WTC11 (cell line): Measurements from ENCODE around the gene GPR101. TPM values are rescaled to one million over a fixed set of nuclear protein-coding genes. Genes with fewer than 3 reads are reported as not detected.

Experiments
- ATAC-seq: fragments of 200-7000 bp; cut with Tn5 transposase; 2 replicates; pipeline ENCODE4 v1.10.0; 2021; ENCODE audit warnings: mild to moderate bottlenecking, moderate library complexity
- CTCF ChIA-PET: fragments of 300-600 bp; sonication (Branson Sonifier 250); formaldehyde crosslinking; loops from one replicate; lab custom pipeline; 2021; ENCODE audit warnings: antibody characterized with exemption; lab: Charles Lee
- POLR2A ChIA-PET: fragments of 350-600 bp; sonication (Branson Sonifier 250); formaldehyde crosslinking; loops from one replicate; lab custom pipeline; 2021; ENCODE audit warnings: antibody characterized with exemption; lab: Charles Lee
- DNase-seq: peaks from one replicate; pipeline ENCODE4 v3.0.0; 2021; ENCODE audit warnings: low spot score
- H3K27ac Mint-ChIP-seq: 2 replicates; pipeline ENCODE4 v1.8.0; 2021; ENCODE audit warnings: mixed read lengths
- H3K27me3 Mint-ChIP-seq: 2 replicates; pipeline ENCODE4 v1.8.0; 2021; ENCODE audit warnings: low read depth, mild to moderate bottlenecking, moderate library complexity, mixed read lengths
- H3K36me3 Mint-ChIP-seq: 2 replicates; pipeline ENCODE4 v1.8.0; 2021; ENCODE audit warnings: mixed read lengths
- H3K4me1 Mint-ChIP-seq: 2 replicates; pipeline ENCODE4 v1.8.0; 2022; ENCODE audit warnings: mixed read lengths
- H3K4me3 Mint-ChIP-seq: 2 replicates; pipeline ENCODE4 v1.8.0; 2021; ENCODE audit warnings: mild to moderate bottlenecking, moderate library complexity, mixed read lengths
- H3K9me3 Mint-ChIP-seq: 2 replicates; pipeline ENCODE4 v1.8.0; 2021; ENCODE audit warnings: mixed read lengths
- ATF1 ChIP-seq: sonication (generic); formaldehyde crosslinking; IDR thresholded peaks from 2 replicates; pipeline ENCODE4 v1.8.1; 2023; ENCODE audit warnings: mild to moderate bottlenecking, moderate library complexity, missing genetic modification reagents
- FOXP1 ChIP-seq: sonication (generic); formaldehyde crosslinking; IDR thresholded peaks from 2 replicates; pipeline ENCODE4 v1.8.0; 2022; ENCODE audit warnings: missing genetic modification reagents, mild to moderate bottlenecking, moderate library complexity, borderline replicate concordance
- GRHL2 ChIP-seq: fragments of 250-450 bp; sonication (Bioruptor Pico); IDR thresholded peaks from 2 replicates; pipeline ENCODE4 v1.8.0; 2022; ENCODE audit warnings: mild to moderate bottlenecking, moderate library complexity; ENCODE audit not compliant: insufficient replicate concordance, severe bottlenecking
- GTF2I ChIP-seq: fragments of 250-450 bp; sonication (Bioruptor Pico); conservative IDR thresholded peaks from 2 replicates; pipeline ENCODE4 v1.4.0; 2021; ENCODE audit warnings: mild to moderate bottlenecking
- JUN ChIP-seq: sonication (generic); formaldehyde crosslinking; IDR thresholded peaks from 2 replicates; pipeline ENCODE4 v1.8.0; 2023; ENCODE audit warnings: mild to moderate bottlenecking, missing genetic modification reagents
- KAT7 ChIP-seq: sonication (generic); formaldehyde crosslinking; IDR thresholded peaks from 2 replicates; pipeline ENCODE4 v1.8.1; 2023; ENCODE audit warnings: missing genetic modification reagents, mild to moderate bottlenecking, borderline replicate concordance
- NR1H2 ChIP-seq: sonication (generic); formaldehyde crosslinking; IDR thresholded peaks from 2 replicates; pipeline ENCODE4 v1.9.0; 2021; ENCODE audit warnings: mild to moderate bottlenecking, moderate library complexity, missing genetic modification reagents
- ZNF219 ChIP-seq: sonication (generic); formaldehyde crosslinking; IDR thresholded peaks from 2 replicates; pipeline ENCODE4 v1.8.0; 2023; ENCODE audit warnings: missing genetic modification reagents, mild to moderate bottlenecking, borderline replicate concordance
- total RNA-seq: library from RNA; stranded (reverse); gene quantifications from 3 replicates; pipeline ENCODE4 v1.2.3, GENCODE V29; 2021
- TF ChIP-seq, protein P1 (sequence below): fragments of 250-450 bp; sonication (Bioruptor Pico); IDR thresholded peaks from 2 replicates; pipeline ENCODE4 v1.9.0; 2021; ENCODE audit warnings: mild to moderate bottlenecking, borderline replicate concordance
- TF ChIP-seq, protein P2 (sequence below): sonication (generic); formaldehyde crosslinking; IDR thresholded peaks from 2 replicates; pipeline ENCODE4 v1.8.1; 2022; ENCODE audit warnings: mild to moderate bottlenecking, missing genetic modification reagents, moderate library complexity, borderline replicate concordance
- TF ChIP-seq, protein P3 (sequence below): sonication (generic); formaldehyde crosslinking; IDR thresholded peaks from 2 replicates; pipeline ENCODE4 v1.8.0; 2022; ENCODE audit warnings: mild to moderate bottlenecking, missing genetic modification reagents
- TF ChIP-seq, protein P4 (sequence below): sonication (generic); formaldehyde crosslinking; IDR thresholded peaks from 2 replicates; pipeline ENCODE4 v1.8.1; 2023; ENCODE audit warnings: mild to moderate bottlenecking, missing genetic modification reagents
- TF ChIP-seq, protein P5 (sequence below): fragments of 250-450 bp; sonication (Bioruptor Pico); conservative IDR thresholded peaks from 2 replicates; pipeline ENCODE4 v1.9.0; 2021; ENCODE audit warnings: mild to moderate bottlenecking
- TF ChIP-seq, protein P6 (sequence below): sonication (generic); formaldehyde crosslinking; IDR thresholded peaks from 2 replicates; pipeline ENCODE4 v1.8.1; 2022; ENCODE audit warnings: mild to moderate bottlenecking, moderate library complexity, missing genetic modification reagents

The GPR101 gene
- total RNA-seq, 1 experiment from 2014 or later: not detected

DNA sequence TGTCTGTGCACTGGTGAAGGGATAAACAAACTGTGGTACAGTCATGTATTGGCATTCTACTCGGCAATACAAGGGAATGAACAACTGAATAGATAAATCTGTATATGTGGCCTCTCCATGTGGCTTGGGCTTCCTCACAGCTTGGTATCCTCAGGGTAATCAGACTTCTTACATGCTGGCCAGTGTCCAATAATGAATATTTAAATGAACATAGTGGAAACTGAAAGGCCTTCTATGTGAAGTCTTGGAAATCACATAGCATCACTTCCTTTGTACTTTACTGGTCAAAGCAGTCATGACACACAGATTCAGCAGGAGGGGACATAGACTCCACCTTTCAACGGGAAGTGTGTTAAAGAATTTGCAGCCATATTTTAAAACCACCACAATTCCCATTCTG lies 33.4 kb upstream of the GPR101 start:
- ChIA-PET CTCF (interaction anchor here (1.7 kb wide), 1 partner anchor 15 kb away, joined by 6 read pairs; no protein-coding TSS in a partner anchor), POLR2A (no interaction called here)
- Mint-ChIP-seq H3K9me3 (no peaks in the 10 kb centered on the region), H3K4me3 (no peak overlapping the region), H3K36me3 (no peaks in the 10 kb centered on the region), H3K27me3 (no peaks in the 10 kb centered on the region; the same call in 1 of the 2 replicates), H3K27ac (no peak overlapping the region), H3K4me1 (peaks cover 10% of the 10 kb centered on the region)
- DNase-seq: no peak
- TF ChIP-seq FOXP1 (CRISPR knock-in tag) (no peak), GRHL2 (no peak), KAT7 (no peak), NR1H2 (CRISPR knock-in tag) (no peak), ZNF219 (CRISPR knock-in tag) (no peak)
- no peak for ATAC-seq

DNA sequence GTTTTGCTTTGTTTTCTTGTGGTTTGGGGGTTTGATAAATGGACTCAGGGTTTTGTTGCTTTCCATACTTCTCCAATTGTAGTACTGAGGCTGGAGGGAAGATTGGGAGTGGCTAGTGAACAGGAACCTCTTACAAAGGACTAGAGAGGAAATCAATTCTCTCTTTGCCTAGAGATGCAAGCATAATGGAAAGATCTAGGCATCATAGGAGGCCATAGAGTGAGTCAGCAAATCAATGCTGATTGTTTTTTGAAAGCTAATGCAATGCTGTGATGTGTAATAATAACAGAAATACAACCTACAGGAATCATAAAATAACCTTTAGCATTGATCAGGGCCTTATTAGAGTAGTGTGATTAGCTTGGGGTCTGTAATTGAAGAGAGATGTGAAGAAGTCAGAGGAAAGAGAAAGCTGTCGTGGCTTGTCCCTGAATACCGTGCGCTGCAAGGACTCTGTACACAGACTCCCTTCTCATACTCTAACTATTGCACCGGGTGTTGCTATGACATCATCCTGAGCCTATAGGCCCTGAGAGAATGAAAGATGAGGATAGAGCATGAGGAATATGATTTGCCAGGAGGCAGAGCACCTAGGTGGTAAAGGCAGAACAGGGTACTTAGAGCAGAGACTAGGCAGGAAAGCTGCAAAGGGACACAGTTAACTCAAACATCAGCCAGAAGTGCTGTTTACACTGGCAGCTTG lies 29.3 kb upstream of the GPR101 start:
- ATAC-seq (no peak), DNase-seq (no peak)
- CTCF ChIA-PET: interaction anchor here (1.2 kb wide), 1 partner anchor 102 kb away, joined by 3 read pairs; no protein-coding TSS in a partner anchor
- no peaks in the 10 kb centered on the region; the same call in 1 of the 2 replicates for H3K27me3 Mint-ChIP-seq
- H3K27ac Mint-ChIP-seq: no peak overlapping the region
- no peaks in the 10 kb centered on the region for H3K36me3 Mint-ChIP-seq
- H3K4me3 Mint-ChIP-seq: no peak overlapping the region
- POLR2A ChIA-PET: no interaction called here
- H3K4me1 Mint-ChIP-seq: peaks cover 8% of the 10 kb centered on the region
- H3K9me3 Mint-ChIP-seq: no peaks in the 10 kb centered on the region
- TF ChIP-seq, protein P1, sequence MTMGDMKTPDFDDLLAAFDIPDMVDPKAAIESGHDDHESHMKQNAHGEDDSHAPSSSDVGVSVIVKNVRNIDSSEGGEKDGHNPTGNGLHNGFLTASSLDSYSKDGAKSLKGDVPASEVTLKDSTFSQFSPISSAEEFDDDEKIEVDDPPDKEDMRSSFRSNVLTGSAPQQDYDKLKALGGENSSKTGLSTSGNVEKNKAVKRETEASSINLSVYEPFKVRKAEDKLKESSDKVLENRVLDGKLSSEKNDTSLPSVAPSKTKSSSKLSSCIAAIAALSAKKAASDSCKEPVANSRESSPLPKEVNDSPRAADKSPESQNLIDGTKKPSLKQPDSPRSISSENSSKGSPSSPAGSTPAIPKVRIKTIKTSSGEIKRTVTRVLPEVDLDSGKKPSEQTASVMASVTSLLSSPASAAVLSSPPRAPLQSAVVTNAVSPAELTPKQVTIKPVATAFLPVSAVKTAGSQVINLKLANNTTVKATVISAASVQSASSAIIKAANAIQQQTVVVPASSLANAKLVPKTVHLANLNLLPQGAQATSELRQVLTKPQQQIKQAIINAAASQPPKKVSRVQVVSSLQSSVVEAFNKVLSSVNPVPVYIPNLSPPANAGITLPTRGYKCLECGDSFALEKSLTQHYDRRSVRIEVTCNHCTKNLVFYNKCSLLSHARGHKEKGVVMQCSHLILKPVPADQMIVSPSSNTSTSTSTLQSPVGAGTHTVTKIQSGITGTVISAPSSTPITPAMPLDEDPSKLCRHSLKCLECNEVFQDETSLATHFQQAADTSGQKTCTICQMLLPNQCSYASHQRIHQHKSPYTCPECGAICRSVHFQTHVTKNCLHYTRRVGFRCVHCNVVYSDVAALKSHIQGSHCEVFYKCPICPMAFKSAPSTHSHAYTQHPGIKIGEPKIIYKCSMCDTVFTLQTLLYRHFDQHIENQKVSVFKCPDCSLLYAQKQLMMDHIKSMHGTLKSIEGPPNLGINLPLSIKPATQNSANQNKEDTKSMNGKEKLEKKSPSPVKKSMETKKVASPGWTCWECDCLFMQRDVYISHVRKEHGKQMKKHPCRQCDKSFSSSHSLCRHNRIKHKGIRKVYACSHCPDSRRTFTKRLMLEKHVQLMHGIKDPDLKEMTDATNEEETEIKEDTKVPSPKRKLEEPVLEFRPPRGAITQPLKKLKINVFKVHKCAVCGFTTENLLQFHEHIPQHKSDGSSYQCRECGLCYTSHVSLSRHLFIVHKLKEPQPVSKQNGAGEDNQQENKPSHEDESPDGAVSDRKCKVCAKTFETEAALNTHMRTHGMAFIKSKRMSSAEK (CRISPR knock-in tag): no peak
- TF ChIP-seq GTF2I (CRISPR knock-in tag) (no peak), FOXP1 (CRISPR knock-in tag) (no peak)
- TF ChIP-seq, protein P2, sequence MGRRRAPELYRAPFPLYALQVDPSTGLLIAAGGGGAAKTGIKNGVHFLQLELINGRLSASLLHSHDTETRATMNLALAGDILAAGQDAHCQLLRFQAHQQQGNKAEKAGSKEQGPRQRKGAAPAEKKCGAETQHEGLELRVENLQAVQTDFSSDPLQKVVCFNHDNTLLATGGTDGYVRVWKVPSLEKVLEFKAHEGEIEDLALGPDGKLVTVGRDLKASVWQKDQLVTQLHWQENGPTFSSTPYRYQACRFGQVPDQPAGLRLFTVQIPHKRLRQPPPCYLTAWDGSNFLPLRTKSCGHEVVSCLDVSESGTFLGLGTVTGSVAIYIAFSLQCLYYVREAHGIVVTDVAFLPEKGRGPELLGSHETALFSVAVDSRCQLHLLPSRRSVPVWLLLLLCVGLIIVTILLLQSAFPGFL (CRISPR knock-in tag): no peak
- TF ChIP-seq, protein P3, sequence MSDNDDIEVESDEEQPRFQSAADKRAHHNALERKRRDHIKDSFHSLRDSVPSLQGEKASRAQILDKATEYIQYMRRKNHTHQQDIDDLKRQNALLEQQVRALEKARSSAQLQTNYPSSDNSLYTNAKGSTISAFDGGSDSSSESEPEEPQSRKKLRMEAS (CRISPR knock-in tag): no peak
- TF ChIP-seq, protein P4, sequence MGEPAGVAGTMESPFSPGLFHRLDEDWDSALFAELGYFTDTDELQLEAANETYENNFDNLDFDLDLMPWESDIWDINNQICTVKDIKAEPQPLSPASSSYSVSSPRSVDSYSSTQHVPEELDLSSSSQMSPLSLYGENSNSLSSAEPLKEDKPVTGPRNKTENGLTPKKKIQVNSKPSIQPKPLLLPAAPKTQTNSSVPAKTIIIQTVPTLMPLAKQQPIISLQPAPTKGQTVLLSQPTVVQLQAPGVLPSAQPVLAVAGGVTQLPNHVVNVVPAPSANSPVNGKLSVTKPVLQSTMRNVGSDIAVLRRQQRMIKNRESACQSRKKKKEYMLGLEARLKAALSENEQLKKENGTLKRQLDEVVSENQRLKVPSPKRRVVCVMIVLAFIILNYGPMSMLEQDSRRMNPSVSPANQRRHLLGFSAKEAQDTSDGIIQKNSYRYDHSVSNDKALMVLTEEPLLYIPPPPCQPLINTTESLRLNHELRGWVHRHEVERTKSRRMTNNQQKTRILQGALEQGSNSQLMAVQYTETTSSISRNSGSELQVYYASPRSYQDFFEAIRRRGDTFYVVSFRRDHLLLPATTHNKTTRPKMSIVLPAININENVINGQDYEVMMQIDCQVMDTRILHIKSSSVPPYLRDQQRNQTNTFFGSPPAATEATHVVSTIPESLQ (CRISPR knock-in tag): no peak
- TF ChIP-seq, all 79 proteins: peak for 0

DNA sequence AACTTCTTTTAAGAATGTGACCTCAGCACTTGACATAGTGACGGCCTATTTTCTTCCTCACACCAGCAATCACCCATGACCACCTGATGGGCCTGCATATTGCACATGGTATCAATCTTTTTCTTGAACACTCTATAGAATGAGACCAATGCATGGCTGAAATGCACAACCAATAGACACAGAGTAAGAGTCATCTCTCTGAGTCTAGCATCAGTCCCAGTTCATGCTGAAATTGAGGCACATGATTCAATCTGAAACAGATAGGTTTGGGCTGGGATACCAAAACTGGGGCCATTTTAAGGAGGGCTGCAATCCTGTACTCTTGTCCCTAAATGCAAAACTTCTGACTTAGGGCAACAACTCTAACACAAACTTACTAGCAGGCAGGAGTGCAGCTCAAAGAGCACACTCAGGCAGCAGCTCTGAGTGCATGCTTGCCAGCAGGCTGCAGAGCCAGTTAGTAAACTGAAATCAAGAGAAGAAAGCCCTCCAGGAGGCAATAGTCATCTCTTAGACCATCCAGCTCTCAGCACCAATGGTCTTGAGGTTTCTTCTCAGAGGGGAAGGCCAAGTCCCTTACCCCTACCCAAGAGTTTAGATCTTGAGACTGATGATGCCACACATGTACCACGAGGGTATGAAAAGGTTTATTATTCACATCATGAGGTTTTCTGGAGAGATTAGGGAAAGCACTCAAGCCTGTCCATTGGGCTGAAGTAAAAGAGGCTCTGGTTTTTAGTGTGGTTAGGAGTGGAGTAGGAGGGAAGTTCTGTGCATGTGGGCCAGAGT lies 24.7 kb upstream of the GPR101 start:
- ChIA-PET CTCF (interaction anchor here (1.5 kb wide), 1 partner anchor 104 kb away, joined by 3 read pairs; no protein-coding TSS in a partner anchor), POLR2A (interaction anchor here (0.6 kb wide), 1 partner anchor 245 kb away, joined by 4 read pairs; no protein-coding TSS in a partner anchor)
- no peaks in the 10 kb centered on the region for H3K36me3 Mint-ChIP-seq
- H3K27me3 Mint-ChIP-seq: peaks cover 22% of the 10 kb centered on the region
- H3K4me1 Mint-ChIP-seq: peaks cover 8% of the 10 kb centered on the region
- no peak overlapping the region for H3K4me3 Mint-ChIP-seq
- ATAC-seq (no peak), DNase-seq (no peak)
- H3K27ac Mint-ChIP-seq: no peak overlapping the region
- H3K9me3 Mint-ChIP-seq: no peaks in the 10 kb centered on the region
- TF ChIP-seq ATF1 (CRISPR knock-in tag) (no peak), JUN (CRISPR knock-in tag) (no peak)
- TF ChIP-seq, protein P5, sequence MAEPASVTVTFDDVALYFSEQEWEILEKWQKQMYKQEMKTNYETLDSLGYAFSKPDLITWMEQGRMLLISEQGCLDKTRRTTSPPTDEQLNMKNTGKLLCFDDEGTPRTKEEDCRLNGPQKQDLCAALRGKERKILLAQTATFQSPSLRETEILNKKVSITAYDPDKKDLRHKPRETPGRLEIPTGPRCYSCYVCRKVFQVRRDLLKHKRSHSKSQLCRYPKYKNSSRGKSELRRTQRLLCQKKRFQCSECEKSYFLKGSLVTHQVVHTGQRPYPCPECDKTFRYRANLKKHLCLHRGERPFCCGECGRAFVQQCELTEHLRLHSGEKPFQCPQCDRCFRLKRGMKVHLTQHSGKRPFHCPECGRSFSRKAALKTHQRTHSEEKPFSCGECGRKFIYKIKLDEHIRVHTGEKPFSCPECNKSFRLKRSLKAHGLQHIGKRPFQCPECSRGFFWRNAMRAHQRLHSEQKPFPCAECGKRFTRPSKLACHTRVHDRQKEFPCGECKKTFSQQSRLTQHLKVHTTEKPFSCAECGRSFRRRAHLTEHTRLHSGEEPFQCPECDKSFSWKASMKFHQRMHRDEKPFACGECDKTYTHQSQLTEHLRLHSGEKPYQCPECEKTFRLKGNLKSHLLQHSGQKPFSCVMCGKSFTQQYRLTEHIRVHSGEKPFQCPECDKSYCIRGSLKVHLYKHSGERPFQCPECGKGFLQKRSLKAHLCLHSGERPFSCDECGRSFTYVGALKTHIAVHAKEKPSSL (CRISPR knock-in tag): no peak
- TF ChIP-seq, protein P6, sequence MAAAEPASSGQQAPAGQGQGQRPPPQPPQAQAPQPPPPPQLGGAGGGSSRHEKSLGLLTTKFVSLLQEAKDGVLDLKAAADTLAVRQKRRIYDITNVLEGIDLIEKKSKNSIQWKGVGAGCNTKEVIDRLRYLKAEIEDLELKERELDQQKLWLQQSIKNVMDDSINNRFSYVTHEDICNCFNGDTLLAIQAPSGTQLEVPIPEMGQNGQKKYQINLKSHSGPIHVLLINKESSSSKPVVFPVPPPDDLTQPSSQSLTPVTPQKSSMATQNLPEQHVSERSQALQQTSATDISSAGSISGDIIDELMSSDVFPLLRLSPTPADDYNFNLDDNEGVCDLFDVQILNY (CRISPR knock-in tag): no peak
